GM18507 (cell line): ENCODE measurements around the gene SUGCT.
A peak's percentile ranks its signal among the peaks of the same experiment; 100 is the strongest.

Source experiments
- DNase-seq: peaks from one replicate; pipeline ENCODE4 v3.0.0; 2011; ENCODE audit warnings: low read depth; ENCODE audit not compliant: insufficient read length; ENCODE audit errors: extremely low spot score
- FAIRE-seq: peaks from 2 replicates; lab custom pipeline; 2011; peaks lifted over from hg19 to GRCh38; lab: Jason Lieb, UNC

Gene SUGCT

GRCh38 chr7:40432046-40432445, 297.2 kb downstream of the SUGCT start:
- no peak for DNase-seq
- no peak for FAIRE-seq

GRCh38 chr7:40436710-40437109, 301.9 kb downstream of the SUGCT start:
- FAIRE-seq (no peak), DNase-seq (no peak)

GRCh38 chr7:40437498-40437897, 302.7 kb downstream of the SUGCT start:
- FAIRE-seq (no peak), DNase-seq (no peak)

GRCh38 chr7:40437936-40438634, 303.3 kb downstream of the SUGCT start:
- no peak for DNase-seq
- no peak for FAIRE-seq

GRCh38 chr7:40439686-40440085, 304.9 kb downstream of the SUGCT start:
- no peak for DNase-seq
- FAIRE-seq, result no peak

- no peak for FAIRE-seq
Observed at GRCh38 chr7:40447345-40447744, 312.5 kb downstream of the SUGCT start.

GRCh38 chr7:40455485-40455884, 320.7 kb downstream of the SUGCT start:
- no peak for FAIRE-seq

More at GRCh38 chr7:40447345-40447744, 312.5 kb downstream of the SUGCT start:
- DNase-seq, result no peak

GRCh38 chr7:40457776-40458480, 323.1 kb downstream of the SUGCT start:
- FAIRE-seq (no peak), DNase-seq (no peak)

More at GRCh38 chr7:40455485-40455884, 320.7 kb downstream of the SUGCT start:
- DNase-seq, result no peak

- DNase-seq (no peak), FAIRE-seq (no peak)
Observed at GRCh38 chr7:40463446-40463845, 328.6 kb downstream of the SUGCT start.

- no peak for DNase-seq
- no peak for FAIRE-seq
Observed at GRCh38 chr7:40468891-40469864, 334.4 kb downstream of the SUGCT start.

GRCh38 chr7:40470091-40470592, 335.3 kb downstream of the SUGCT start:
- DNase-seq, result no peak
- no peak for FAIRE-seq

GRCh38 chr7:40470817-40471216, 336.0 kb downstream of the SUGCT start:
- FAIRE-seq (no peak), DNase-seq (no peak)

- DNase-seq (no peak), FAIRE-seq (no peak)
Observed at GRCh38 chr7:40471891-40472290, 337.1 kb downstream of the SUGCT start.

GRCh38 chr7:40474790-40475680, 340.2 kb downstream of the SUGCT start:
- DNase-seq (no peak), FAIRE-seq (peak; percentile 74)

GRCh38 chr7:40475681-40475982, 340.8 kb downstream of the SUGCT start:
- DNase-seq, result no peak
- FAIRE-seq, result no peak

GRCh38 chr7:40477094-40477493, 342.3 kb downstream of the SUGCT start:
- DNase-seq, result no peak
- no peak for FAIRE-seq

GRCh38 chr7:40482845-40483244, 348.0 kb downstream of the SUGCT start:
- no peak for FAIRE-seq

GRCh38 chr7:40483630-40484029, 348.8 kb downstream of the SUGCT start:
- no peak for DNase-seq
- no peak for FAIRE-seq

More at GRCh38 chr7:40482845-40483244, 348.0 kb downstream of the SUGCT start:
- no peak for DNase-seq
